IPS-11a (cell line): Measurements from ENCODE around the gene CSTF1.

Source experiments
- H3K4me3 ChIP-seq: one replicate; pipeline ENCODE4 v1.5.1; 2013; ENCODE audit warnings: low read depth, low read length, control low read depth

CSTF1 gene

DNA sequence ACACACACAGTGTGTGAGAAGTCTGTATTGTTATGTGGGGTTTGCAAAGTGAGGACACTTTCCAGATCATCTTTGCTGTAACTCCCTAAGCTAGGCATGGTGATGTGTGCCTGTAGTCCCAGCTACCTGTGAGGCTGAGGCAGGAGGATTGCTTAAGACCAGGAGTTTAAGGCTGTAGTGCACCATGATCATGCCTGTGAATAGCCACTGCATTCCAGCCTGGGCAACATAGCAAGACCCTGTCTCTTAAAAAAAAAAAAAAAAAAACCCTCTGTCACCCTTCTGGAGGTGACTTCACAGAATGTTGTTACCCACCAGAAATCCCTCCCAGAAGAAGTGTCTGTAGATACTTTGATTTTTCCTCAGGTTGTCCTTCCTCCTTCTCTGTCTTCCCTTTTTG, 34.5 kb downstream of the CSTF1 start:
- H3K4me3 ChIP-seq, result no peak overlapping the region

GRCh38 chr20:56427797-56428196, 35.4 kb downstream of the CSTF1 start:
- no peak overlapping the region for H3K4me3 ChIP-seq

DNA sequence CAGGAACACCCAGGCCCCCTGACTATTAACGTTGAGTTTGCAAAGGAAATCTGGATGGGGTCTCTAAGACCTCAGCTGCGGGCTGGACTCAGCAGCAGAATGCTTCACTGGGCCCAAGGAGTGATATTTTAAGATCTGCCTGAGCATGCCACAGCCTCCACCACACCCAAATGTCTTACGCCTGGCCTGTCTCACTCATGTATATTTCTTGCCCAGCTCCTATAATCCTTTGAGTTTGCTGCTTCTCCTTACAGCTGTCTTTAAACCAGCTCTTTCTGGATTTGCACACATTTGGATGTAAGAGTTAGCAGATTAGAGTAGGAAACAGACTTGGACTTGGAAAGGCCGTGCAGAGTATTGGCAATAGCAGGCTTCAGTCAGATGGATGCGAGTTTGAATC, 36.0 kb downstream of the CSTF1 start:
- no peak overlapping the region for H3K4me3 ChIP-seq

- H3K4me3 ChIP-seq, result no peak overlapping the region
Observed at GRCh38 chr20:56428881-56429280, 36.4 kb downstream of the CSTF1 start.

DNA sequence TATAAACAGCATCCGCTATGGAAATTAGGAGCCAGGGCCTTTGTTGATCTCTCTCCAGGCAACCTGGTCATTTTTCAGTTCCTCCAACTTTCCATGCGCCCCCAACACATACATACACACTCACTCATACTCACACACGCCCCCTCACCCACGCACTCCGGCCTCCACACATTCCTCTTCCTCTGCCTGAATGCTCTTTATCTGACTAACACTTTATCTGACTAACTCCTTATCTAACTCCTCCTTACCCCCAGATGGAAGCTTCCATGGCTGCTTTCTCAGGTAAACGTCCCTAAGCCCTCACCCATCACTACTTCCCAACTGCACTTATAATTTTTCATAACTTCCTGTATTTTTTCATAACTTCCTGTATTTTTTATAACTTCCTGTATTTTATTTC, 37.1 kb downstream of the CSTF1 start:
- H3K4me3 ChIP-seq, result no peak overlapping the region

DNA sequence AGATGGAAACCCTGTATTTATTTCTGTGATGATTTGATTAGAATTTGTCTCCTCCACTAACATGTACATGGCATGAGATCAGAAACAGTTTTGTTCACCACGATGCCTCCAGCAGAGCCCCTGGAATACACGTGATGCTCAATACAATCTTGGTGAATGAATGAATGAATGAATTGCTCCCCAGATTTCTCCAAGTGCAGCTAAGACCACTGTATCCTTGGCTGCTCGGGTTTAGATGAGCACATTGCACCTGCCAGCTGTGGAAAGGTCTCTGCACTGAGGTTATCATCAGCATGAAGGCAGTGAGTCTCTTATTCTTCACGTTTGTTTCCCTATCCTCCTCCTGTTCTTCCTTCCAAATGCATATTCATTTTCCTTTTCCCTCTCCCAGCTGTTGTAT, 37.5 kb downstream of the CSTF1 start:
- H3K4me3 ChIP-seq, result no peak overlapping the region

GRCh38 chr20:56430461-56430860, 38.0 kb downstream of the CSTF1 start:
- H3K4me3 ChIP-seq, result no peak overlapping the region

GRCh38 chr20:56430957-56431356, 38.5 kb downstream of the CSTF1 start:
- no peak overlapping the region for H3K4me3 ChIP-seq

GRCh38 chr20:56431471-56431870, 39.0 kb downstream of the CSTF1 start:
- H3K4me3 ChIP-seq, result no peak overlapping the region

- H3K4me3 ChIP-seq, result no peak overlapping the region
Observed at GRCh38 chr20:56433221-56433879, 40.9 kb downstream of the CSTF1 start.

DNA sequence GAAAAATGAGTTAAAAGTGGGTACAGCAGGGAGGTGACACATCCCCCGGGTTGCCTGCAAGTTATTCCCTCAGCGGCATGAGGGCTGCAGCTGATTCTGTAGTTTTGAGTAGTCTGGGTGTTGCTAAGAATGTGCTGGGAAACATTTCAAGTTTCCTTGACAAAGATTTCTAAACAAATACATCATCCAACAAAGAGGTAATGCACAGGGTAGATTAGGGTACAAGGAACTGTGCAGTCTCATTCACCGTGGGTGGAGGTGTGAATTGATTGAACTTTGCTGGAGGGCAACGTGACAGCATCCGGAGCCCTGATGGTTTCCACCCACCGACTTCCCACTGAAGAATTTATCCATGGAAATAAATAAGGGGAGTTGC, 41.4 kb downstream of the CSTF1 start:
- H3K4me3 ChIP-seq, result no peak overlapping the region

DNA sequence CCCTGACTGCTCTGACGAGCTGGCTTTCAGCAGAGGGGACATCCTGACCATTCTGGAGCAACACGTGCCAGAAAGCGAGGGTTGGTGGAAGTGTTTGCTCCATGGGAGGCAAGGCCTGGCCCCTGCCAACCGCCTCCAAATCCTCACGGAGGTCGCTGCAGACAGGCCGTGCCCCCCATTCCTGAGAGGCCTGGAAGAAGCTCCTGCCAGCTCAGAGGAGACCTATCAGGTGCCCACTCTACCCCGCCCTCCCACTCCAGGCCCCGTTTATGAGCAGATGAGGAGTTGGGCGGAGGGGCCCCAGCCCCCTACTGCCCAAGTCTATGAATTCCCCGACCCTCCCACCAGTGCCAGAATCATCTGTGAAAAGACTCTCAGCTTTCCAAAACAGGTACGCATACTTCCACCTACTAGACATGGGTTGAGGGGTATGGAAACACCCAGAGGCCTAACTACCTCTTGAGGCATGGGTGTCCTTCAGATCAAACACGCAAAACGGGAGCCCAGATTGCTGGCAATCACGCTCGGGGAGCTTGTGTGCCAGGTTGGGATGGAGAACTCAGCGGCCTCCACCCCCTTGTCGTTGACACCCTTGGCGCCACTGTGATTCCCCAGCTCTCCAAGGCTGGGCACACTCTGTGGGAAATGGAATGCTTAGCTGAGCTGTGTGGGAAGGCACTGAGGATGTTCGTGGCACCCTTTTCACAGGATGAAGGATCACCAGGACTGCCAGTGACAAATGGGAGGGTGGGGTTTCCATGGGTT, 44.9 kb downstream of the CSTF1 start:
- no peak overlapping the region for H3K4me3 ChIP-seq

DNA sequence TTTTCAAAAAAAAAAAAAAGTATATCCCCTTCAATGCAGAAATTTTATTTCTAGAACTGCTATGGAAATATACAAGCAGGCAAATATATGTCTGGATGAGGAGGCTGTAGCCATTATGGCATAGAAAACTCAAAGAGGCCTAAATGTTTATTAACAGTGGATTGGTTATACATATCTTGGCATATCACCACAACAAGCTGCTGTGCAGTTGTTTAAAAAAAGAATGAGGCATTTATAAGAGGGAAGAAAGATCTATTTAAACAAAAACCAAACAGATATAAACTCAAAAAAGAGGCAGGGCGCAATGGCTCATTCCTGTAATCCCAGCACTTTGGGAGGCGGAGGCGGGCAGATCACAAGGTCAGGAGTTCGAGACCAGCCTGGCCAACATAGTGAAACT, 45.8 kb downstream of the CSTF1 start:
- H3K4me3 ChIP-seq, result no peak overlapping the region

DNA sequence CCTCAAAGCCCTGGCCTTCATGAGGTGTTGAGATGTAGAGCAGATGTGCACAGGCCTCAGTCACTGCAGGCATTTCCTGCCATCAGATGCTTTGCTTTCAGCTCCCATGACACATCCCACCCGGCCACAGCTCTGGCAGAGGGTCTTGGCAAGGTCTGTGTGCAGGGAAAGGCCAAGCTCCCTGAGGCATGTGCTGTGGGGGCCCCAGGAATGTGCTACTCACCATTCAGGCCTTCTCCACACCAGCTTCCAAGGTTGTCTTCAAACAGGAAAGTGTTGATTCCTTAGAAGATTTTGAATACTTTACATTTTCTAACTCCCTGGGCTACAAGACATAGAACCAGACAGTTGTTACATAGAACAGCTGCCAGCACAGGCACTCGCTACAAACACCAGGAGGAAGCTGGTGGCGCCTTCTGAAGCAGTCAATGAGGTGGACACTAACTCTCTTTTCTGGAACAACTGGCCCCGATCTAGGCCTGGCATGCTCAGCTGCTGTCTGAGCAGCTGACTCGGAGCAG, 47.4 kb downstream of the CSTF1 start:
- H3K4me3 ChIP-seq, result no peak overlapping the region

DNA sequence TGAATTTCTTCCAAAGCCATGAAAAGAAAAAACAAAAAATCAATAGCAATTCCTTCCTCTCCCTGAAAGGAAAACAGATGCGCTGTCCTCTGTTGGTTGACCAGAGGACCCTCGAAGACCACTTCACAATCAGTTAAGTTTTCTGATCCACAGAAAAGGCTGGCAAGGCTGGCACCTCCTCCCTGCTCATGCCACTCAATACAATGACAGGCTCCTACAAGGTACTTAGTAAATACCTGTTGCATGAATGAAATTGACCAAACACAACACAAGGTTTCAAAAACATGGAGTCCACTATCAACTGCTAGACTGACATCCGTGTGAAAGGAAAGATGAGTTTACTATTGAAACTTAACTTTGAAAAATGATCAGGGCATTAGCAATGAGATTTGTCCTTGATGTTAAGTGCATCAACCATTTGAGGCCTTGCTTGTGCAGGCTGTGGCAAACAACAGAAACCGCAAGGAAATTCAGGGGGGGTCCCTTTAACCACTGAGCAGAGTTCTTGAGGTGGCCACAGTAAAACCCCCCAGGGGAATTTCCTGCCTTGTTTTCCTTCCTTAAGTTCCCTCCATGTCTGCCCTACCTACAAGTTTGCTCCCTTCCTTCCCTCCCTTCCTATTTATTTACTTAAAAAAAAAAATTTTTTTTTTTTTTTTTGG, 48.0 kb downstream of the CSTF1 start:
- no peak overlapping the region for H3K4me3 ChIP-seq

- H3K4me3 ChIP-seq, result no peak overlapping the region
Observed at GRCh38 chr20:56442389-56443365, 50.2 kb downstream of the CSTF1 start.

DNA sequence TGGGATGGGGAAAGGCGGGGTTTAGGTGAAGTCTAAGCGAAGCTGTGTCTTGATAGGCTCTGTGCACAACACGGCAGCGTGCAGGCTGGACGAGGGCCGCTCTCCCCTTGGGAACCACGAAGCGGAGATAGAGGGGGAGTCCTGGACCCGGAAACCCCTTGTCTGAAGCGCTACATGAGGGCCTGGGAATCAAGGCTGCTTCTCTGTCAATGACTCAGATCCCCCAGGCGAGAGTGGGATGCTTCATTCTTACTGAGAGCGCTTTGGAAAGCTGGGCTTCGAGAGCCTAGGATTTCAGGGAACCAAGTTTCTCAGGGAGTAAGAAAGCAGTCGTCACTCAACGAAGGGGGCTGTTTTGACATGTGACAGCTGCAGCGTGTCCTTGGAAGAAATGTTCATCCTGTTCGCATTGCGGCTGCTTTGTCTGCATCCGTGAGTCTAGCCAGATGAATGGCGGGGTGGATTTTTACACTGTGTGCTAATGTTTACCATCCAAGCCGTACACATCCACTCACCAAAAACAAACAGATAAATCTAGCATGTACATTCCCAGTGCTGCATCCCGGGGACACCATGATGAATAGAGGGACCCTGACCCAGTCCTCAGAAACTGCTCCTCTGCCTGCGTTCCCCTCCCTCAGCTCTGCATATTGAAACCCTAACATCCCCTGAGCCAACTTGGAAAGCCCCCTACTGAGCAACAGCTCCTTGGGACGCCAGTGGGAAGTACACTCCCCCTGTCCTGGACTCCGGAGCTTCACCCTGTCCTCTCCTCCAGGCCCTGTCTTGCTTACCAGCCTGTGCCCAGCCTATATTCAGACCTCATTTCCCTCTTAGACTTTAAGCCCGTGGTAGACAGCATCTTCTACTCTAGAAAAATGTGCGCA, 51.5 kb downstream of the CSTF1 start:
- H3K4me3 ChIP-seq, result no peak overlapping the region

DNA sequence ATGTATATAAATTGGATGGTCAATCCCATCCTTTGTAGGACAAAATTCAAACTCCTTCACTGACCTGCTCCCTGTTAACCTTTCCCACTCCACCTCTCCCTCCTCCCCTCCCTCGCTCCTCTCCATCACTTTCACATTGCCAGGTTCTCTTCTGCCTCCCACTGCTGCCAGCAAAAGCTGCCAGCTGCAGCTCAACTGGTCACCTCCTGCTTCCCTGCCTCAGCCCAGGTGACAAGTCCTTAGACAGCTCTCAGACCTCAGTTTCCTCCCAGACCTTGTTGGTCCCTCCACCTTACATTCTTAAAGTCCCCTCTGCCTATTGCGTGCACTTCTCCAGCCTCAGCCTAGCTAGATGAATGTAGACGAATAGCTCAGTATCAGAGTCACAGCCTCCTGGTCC, 52.7 kb downstream of the CSTF1 start:
- H3K4me3 ChIP-seq, result no peak overlapping the region

- H3K4me3 ChIP-seq, result no peak overlapping the region
Observed at GRCh38 chr20:56445540-56445939, 53.1 kb downstream of the CSTF1 start.

- no peak overlapping the region for H3K4me3 ChIP-seq
Observed at GRCh38 chr20:56447227-56447626, 54.8 kb downstream of the CSTF1 start.
